ENCODE results near the gene YBX1. TPM values are rescaled to one million over a fixed set of nuclear protein-coding genes. Genes with fewer than 3 reads are reported as not detected.

YBX1 gene
- total RNA-seq, 6 donors from 2014 or later, result 309 to 564 (median 516) TPM

DNA sequence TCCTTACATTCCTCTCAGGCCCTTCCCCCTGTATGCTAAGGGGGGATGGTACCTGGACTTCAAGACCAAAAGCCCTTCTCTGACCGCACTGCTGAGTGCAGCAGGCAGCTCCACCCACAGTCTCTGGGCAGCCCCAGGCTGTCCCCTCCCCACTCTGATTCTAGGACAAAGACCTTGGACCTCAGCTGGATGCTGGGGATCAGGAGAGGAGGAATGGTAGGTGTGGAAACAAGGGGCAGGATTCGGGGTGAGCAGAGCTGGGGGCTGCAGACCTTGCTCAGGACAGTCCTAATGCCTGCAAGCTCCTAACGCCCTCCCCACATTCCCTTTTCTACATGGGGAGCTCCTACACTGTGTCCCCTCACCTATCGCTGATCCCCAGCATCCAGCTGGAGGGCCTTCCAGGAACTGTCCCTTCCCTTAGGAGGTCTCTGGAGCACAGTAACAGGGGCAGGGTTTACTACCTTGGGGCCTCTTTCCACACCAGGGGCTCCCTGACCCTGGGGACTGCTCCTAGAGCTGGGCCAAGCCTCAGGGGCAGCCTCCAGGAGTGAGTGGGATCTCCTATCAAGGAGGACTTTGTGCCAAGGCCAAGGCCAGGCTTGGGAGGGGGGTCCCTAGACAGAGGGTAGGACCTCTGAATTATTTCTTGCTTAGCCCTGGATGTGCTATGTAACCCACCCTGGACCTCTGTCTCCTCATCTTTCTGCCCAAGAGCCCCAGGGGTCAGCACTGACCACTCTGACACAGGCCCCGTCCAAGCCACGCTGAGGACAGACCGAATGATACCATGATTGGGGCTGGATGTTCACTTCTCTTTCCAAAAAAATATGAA is 52.2 kb downstream of the YBX1 start:
- no peaks in the 10 kb centered on the region for H3K27me3 ChIP-seq
- H3K4me1 ChIP-seq, result no peaks in the 10 kb centered on the region
- no peak overlapping the region for H3K27ac ChIP-seq
- ATAC-seq (ENCODE audit: low FRiP score in 2 of 2), result no peak
- 91 to 100% methylated on average over 4 to 7 of the region's 7 CpGs for WGBS, 2 donors
- H3K9me3 ChIP-seq, result no peaks in the 10 kb centered on the region
- H3K4me3 ChIP-seq, result no peak overlapping the region
- H3K36me3 ChIP-seq, result no peaks in the 10 kb centered on the region
- DNase-seq, result no peak
- TF ChIP-seq EP300 (IDR thresholded peaks at IDR 0.05) (no peak), POLR2A (IDR thresholded peaks at IDR 0.05) (no peak), POLR2AphosphoS5 (IDR thresholded peaks at IDR 0.05) (no peak)
- TF ChIP-seq, protein P1, sequence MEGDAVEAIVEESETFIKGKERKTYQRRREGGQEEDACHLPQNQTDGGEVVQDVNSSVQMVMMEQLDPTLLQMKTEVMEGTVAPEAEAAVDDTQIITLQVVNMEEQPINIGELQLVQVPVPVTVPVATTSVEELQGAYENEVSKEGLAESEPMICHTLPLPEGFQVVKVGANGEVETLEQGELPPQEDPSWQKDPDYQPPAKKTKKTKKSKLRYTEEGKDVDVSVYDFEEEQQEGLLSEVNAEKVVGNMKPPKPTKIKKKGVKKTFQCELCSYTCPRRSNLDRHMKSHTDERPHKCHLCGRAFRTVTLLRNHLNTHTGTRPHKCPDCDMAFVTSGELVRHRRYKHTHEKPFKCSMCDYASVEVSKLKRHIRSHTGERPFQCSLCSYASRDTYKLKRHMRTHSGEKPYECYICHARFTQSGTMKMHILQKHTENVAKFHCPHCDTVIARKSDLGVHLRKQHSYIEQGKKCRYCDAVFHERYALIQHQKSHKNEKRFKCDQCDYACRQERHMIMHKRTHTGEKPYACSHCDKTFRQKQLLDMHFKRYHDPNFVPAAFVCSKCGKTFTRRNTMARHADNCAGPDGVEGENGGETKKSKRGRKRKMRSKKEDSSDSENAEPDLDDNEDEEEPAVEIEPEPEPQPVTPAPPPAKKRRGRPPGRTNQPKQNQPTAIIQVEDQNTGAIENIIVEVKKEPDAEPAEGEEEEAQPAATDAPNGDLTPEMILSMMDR (IDR thresholded peaks at IDR 0.05), result no peak

DNA sequence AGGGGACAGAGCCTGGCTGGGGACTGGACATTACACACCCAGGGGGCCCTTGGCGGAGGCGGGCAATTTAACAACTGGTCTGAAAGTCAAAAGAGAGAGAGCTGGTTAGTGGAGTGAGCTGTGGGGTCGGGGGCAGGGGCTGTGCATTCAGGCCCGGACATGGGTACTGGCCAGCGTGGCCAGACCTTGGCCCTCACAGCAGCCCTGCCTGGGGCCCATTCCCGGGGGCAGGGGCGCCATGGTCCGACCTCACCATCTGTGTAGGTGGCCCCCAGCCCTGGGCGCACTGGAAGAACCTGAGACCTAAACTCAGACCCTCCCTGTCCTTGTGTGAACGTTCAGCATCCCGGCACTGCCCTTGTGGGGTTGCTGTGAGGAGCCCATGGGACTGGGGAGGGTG is 52.8 kb downstream of the YBX1 start:
- no peaks in the 10 kb centered on the region for H3K36me3 ChIP-seq
- no peaks in the 10 kb centered on the region for H3K9me3 ChIP-seq
- no peak overlapping the region for H3K4me3 ChIP-seq
- no peak overlapping the region for H3K27ac ChIP-seq
- TF ChIP-seq POLR2A (IDR thresholded peaks at IDR 0.05), result no peak
- no peak for TF ChIP-seq POLR2AphosphoS5 (IDR thresholded peaks at IDR 0.05)
- TF ChIP-seq, protein P1 (IDR thresholded peaks at IDR 0.05), result no peak
- TF ChIP-seq EP300 (IDR thresholded peaks at IDR 0.05), result no peak
- ATAC-seq (ENCODE audit: low FRiP score in 2 of 2), result no peak
- WGBS, 2 donors, result 84 to 93% methylated on average over 10 to 11 of the region's 11 CpGs
- H3K4me1 ChIP-seq, result no peaks in the 10 kb centered on the region
- no peak for DNase-seq
- no peaks in the 10 kb centered on the region for H3K27me3 ChIP-seq

DNA sequence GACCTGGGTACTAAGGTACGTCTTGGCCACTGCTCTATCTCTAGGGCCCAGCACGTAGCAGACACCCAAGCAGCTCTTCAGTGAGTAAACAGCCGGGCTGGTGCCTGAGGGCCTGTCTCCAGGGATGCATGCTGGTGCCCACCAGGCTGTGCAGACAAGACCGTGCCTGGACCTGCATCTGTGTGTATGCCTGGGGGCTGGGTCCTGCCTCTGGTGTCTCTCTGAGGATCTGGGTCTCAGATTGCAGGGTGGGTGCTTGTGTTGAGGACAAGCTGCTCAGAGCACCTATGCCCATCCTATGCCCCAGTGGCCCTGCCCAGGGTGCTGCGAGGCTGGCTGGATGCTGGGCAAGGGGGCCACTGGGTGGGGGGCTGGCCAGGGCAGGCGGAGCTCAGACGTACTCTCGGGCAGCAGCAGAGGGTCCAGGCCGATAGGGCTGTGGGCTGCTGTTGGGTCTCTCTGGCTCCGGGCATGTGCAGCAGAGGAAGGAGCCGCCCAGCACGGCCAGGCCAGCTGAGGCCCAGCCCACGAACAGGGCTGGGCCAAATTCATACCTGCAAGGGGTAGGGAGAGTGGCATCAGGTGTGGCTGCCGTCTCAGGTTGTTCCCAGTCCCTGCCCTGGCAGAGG is 53.4 kb downstream of the YBX1 start:
- 83 to 87% methylated on average over 8 to 12 of the region's 14 CpGs for WGBS, 2 donors
- H3K4me1 ChIP-seq, result no peaks in the 10 kb centered on the region
- ATAC-seq (ENCODE audit: low FRiP score in 2 of 2) (no peak), DNase-seq (no peak)
- TF ChIP-seq POLR2AphosphoS5 (IDR thresholded peaks at IDR 0.05), result no peak
- no peak for TF ChIP-seq POLR2A (IDR thresholded peaks at IDR 0.05)
- TF ChIP-seq EP300 (IDR thresholded peaks at IDR 0.05), result no peak
- TF ChIP-seq, protein P1 (IDR thresholded peaks at IDR 0.05), result no peak
- H3K27ac ChIP-seq, result no peak overlapping the region
- no peak overlapping the region for H3K4me3 ChIP-seq
- no peaks in the 10 kb centered on the region for H3K27me3 ChIP-seq
- H3K36me3 ChIP-seq, result no peaks in the 10 kb centered on the region
- no peaks in the 10 kb centered on the region for H3K9me3 ChIP-seq

DNA sequence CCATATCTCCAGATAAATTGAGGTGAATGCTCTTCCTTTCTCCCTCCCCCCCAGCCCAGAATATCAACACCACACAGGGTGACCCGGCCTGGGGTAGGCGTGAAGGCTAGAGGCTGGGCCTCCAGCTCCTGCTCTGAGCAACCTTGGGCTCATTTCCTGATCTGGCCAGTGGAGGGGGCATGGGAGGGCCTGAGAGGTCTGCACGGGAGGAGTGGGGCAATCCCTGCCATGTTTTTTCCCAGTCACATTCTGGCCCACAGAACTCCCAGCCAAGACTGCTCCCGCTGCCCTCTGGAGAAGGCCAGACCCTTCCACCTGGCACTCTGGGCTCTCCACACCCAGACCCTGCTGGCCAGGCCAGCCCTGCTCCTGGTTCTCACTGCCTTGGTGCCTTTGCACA is 53.9 kb downstream of the YBX1 start:
- DNase-seq (no peak), ATAC-seq (ENCODE audit: low FRiP score in 2 of 2) (peak in 1 of 2 donors; percentile 29)
- H3K4me3 ChIP-seq, result no peak overlapping the region
- no peaks in the 10 kb centered on the region for H3K4me1 ChIP-seq
- TF ChIP-seq POLR2AphosphoS5 (IDR thresholded peaks at IDR 0.05) (no peak), EP300 (IDR thresholded peaks at IDR 0.05) (no peak), POLR2A (IDR thresholded peaks at IDR 0.05) (no peak)
- TF ChIP-seq, protein P1 (IDR thresholded peaks at IDR 0.05), result no peak
- no peaks in the 10 kb centered on the region for H3K27me3 ChIP-seq
- 75 to 100% methylated on average over 2 to 4 of the region's 4 CpGs for WGBS, 2 donors
- no peaks in the 10 kb centered on the region for H3K36me3 ChIP-seq
- no peaks in the 10 kb centered on the region for H3K9me3 ChIP-seq
- H3K27ac ChIP-seq, result no peak overlapping the region

All from upper lobe of left lung (tissue), 6 donors.